ENCODE results near the gene BMP8A. TPM values are rescaled to one million over a fixed set of nuclear protein-coding genes. Genes with fewer than 3 reads are reported as not detected.
A peak's percentile ranks its signal among the peaks of the same experiment; 100 is the strongest.

The BMP8A gene
- total and polyA plus RNA-seq, 8 donors = not detected

DNA sequence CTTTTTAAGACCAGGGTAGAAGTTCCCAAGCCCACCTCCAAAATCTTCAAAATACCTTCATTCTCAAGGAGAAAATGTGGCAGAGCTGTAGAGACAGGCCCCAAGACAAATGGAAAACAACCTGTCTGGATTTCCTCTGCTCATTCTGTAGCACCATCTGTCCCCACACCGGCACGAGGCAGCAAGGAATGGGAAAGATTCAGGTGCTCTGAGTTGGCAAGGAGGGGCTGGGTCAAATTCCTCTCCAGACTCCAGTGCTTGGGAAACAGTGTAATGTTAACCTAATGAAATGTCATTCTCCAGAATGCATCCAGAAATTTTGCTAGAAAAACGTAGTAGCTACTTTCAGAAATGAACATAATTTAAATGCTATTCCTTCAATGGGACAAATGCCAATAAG, 75.9 kb downstream of the BMP8A start:
- TF ChIP-seq EP300 (IDR thresholded peaks at IDR 0.05) = no peak
- 27 to 74% (median 53%) methylated on average over 3 of the region's 3 CpGs for WGBS, 5 donors
- intact Hi-C loops (cut with DNase I; ENCODE audit: low total_unique reads) = no loop called here
- H3K36me3 ChIP-seq = peaks cover 92 to 100% (median 100%) of the 10 kb centered on the region in 4 donors
- no peaks in the 10 kb centered on the region for H3K9me3 ChIP-seq
- no peak for DNase-seq
- H3K27me3 ChIP-seq = no peaks in the 10 kb centered on the region
- H3K27ac ChIP-seq = peak overlapping the region in 2 of 5 donors; percentile 53 to 65
- H3K4me1 ChIP-seq = peaks cover 0 to 69% (median 53%) of the 10 kb centered on the region in 4 donors
- H3K4me3 ChIP-seq = no peak overlapping the region

DNA sequence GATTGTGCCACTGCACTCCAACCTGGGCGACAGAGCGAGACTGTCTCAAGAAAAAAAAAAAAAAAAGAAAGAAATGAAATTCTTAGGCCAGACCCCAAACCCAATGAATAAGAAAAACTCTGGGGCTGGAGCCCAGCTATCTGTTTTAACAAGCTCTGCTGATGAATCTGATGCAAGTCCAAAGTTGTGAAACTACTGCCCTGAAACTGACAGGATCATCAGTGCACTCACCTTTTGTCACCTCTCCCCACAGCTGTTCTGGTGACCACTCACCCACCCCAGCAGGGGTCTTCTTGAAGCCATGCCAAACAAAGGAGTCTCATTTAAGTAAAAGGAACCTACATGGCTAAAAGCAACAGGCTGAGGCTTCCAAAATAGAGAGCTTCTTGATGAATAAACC, 76.8 kb downstream of the BMP8A start:
- TF ChIP-seq POLR2AphosphoS5 (IDR thresholded peaks at IDR 0.05) = no peak
- no peak for TF ChIP-seq EP300 (IDR thresholded peaks at IDR 0.05)
- TF ChIP-seq POLR2A (IDR thresholded peaks at IDR 0.05) = no peak
- TF ChIP-seq, protein P1, sequence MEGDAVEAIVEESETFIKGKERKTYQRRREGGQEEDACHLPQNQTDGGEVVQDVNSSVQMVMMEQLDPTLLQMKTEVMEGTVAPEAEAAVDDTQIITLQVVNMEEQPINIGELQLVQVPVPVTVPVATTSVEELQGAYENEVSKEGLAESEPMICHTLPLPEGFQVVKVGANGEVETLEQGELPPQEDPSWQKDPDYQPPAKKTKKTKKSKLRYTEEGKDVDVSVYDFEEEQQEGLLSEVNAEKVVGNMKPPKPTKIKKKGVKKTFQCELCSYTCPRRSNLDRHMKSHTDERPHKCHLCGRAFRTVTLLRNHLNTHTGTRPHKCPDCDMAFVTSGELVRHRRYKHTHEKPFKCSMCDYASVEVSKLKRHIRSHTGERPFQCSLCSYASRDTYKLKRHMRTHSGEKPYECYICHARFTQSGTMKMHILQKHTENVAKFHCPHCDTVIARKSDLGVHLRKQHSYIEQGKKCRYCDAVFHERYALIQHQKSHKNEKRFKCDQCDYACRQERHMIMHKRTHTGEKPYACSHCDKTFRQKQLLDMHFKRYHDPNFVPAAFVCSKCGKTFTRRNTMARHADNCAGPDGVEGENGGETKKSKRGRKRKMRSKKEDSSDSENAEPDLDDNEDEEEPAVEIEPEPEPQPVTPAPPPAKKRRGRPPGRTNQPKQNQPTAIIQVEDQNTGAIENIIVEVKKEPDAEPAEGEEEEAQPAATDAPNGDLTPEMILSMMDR (IDR thresholded peaks at IDR 0.05) = no peak
- H3K27ac ChIP-seq = peak overlapping the region in 1 of 5 donors; percentile 22
- no peaks in the 10 kb centered on the region for H3K27me3 ChIP-seq
- no peak overlapping the region for H3K4me3 ChIP-seq
- intact Hi-C loops (cut with DNase I; ENCODE audit: low total_unique reads) = no loop called here
- WGBS, 5 donors = 87 to 96% (median 89%) methylated on average over 2 of the region's 2 CpGs
- H3K4me1 ChIP-seq = peaks cover 2 to 78% (median 60%) of the 10 kb centered on the region in 4 donors
- peaks cover 84 to 100% (median 99%) of the 10 kb centered on the region in 4 donors for H3K36me3 ChIP-seq
- DNase-seq = no peak
- no peaks in the 10 kb centered on the region for H3K9me3 ChIP-seq

DNA sequence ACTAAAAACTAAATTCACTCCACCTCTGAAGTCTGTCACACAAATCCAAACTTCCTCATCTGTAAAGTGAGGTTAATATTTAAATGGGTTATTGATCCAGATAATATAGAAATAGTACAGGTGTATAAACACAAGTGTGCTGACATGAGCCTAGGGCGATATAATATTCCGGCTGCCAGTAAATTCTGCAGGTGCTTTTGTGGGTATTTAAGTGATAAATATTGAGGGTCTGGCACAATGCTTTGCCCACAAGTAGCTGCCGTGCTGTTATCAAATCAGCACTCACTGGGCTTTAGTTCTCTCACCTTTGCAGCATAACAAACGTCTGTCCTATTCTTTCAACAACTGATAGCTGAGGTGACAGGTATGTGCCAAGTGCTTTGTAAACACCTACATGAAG, 77.6 kb downstream of the BMP8A start:
- Histone ChIP-seq H3K4me3 (no peak overlapping the region), H3K27me3 (no peaks in the 10 kb centered on the region), H3K27ac (peak overlapping the region in 1 of 5 donors; percentile 27), H3K4me1 (peaks cover 10 to 82% (median 69%) of the 10 kb centered on the region in 4 donors), H3K36me3 (peaks cover 81 to 98% (median 95%) of the 10 kb centered on the region in 4 donors), H3K9me3 (no peaks in the 10 kb centered on the region)
- DNase-seq = no peak
- 26 to 56% (median 46%) methylated on average over 3 to 4 of the region's 4 CpGs for WGBS, 5 donors
- intact Hi-C loops (cut with DNase I; ENCODE audit: low total_unique reads) = no loop called here
- TF ChIP-seq EP300 (IDR thresholded peaks at IDR 0.05) = no peak
- TF ChIP-seq, protein P1 (IDR thresholded peaks at IDR 0.05) = no peak

DNA sequence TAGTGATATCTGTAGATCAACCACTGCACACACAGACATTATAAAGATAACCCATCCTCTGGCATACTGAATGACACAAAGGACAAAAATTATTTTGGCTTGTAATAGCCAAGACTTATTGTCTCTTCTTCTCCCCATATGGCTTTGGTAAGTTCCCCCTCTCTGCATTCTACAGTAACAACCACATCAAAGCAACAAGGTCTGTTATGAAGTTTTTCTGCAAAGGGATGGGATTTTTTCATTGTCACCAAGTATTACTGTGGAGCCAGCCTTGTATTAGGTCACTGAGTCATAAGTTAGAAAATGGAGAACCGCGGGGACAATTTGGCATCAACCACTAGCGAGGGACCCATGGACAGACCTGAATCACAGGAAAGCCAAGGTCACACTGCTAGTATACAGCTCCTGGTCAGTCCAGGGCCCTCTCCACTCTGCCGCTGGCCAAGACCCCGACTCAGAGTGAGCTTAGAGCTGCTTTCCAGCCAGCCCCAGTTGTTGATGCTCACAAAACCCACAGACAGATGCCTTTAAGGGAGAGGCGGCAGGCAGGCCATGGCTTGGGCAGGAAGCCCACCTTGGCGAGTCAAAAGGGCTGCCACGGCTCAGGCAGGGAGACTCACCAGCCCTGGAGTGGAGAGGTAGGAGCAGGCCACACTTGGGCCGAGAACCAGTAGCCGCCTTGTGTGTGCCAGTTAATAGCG, 79.2 kb downstream of the BMP8A start:
- Histone ChIP-seq H3K27me3 (no peaks in the 10 kb centered on the region), H3K4me1 (peaks cover 21 to 98% (median 80%) of the 10 kb centered on the region in 4 donors), H3K9me3 (no peaks in the 10 kb centered on the region), H3K36me3 (peaks cover 65 to 82% (median 79%) of the 10 kb centered on the region in 4 donors), H3K4me3 (no peak overlapping the region), H3K27ac (no peak overlapping the region)
- no peak for TF ChIP-seq EP300 (IDR thresholded peaks at IDR 0.05)
- no peak for TF ChIP-seq POLR2A (IDR thresholded peaks at IDR 0.05)
- TF ChIP-seq, protein P1 (IDR thresholded peaks at IDR 0.05) = no peak
- TF ChIP-seq POLR2AphosphoS5 (IDR thresholded peaks at IDR 0.05) = no peak
- 87 to 94% (median 92%) methylated on average over 9 to 11 of the region's 11 CpGs for WGBS, 5 donors
- intact Hi-C loops (cut with DNase I; ENCODE audit: low total_unique reads) = no loop called here
- DNase-seq = no peak

DNA sequence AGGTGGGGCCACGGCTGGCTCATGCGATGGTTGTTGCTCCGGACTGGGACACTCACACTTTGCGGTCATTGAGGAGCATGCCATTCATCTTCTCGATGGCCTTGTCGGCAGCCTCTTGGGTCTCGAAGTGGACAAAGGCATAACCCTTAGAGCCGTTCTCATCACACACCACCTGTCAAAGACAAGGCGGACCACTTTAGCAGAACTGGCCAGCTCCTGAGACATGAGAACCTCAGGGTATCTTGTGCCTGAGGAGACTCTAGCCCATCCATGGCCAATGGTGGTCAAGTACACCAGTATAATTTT, 79.7 kb downstream of the BMP8A start:
- intact Hi-C loops (cut with DNase I; ENCODE audit: low total_unique reads) = no loop called here
- no peak overlapping the region for H3K27ac ChIP-seq

More for the DNA sequence above, 79.7 kb downstream of the BMP8A start:
- Histone ChIP-seq H3K9me3 (no peaks in the 10 kb centered on the region), H3K36me3 (peaks cover 60 to 77% (median 74%) of the 10 kb centered on the region in 4 donors), H3K4me3 (no peak overlapping the region), H3K4me1 (peaks cover 21 to 96% (median 77%) of the 10 kb centered on the region in 4 donors), H3K27me3 (no peaks in the 10 kb centered on the region)
- no peak for TF ChIP-seq POLR2AphosphoS5 (IDR thresholded peaks at IDR 0.05)
- TF ChIP-seq, protein P1 (IDR thresholded peaks at IDR 0.05) = no peak
- no peak for TF ChIP-seq EP300 (IDR thresholded peaks at IDR 0.05)
- TF ChIP-seq POLR2A (IDR thresholded peaks at IDR 0.05) = no peak
- no peak for DNase-seq
- 90 to 97% (median 96%) methylated on average over 9 of the region's 9 CpGs for WGBS, 5 donors
